ENCODE measurements around the gene NTF3. TPM values are rescaled to one million over a fixed set of nuclear protein-coding genes. Genes with fewer than 3 reads are reported as not detected.

Gene NTF3
- polyA plus RNA-seq, 1 of the 3 experiments (the other 2 are of a cell fraction), result not detected

DNA sequence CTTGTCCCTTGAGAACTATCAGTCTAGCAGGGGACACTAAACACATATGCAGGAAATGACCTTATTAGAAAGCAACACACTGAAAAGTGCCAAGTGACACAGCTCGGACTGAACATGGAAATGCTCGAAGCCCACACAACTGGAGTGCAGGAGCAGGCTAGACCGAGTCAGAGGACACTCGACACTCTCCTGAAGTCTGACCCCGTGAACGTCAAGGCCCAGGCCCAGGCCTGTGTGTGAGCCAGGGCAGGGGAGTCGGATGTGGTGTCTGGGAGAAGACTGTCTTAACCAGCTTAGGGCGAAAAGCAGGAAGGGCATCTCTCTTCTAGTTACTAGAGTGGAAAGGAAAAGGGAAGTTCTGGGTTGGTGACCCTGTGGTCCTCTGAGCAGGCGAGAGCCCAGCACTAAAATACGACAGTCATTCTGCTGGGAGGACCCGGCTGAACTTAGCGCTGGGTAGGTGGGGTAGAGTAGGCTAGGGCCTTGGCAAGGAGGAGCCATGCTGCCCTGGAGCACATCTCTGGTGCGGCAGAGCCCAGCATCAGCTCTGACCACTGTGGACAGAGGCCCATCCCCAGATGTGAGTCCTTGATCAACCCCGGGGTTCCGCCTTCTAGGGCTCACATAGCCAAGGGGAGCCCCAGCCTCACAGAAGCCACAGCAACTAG, 93.0 kb downstream of the NTF3 start:
- Histone ChIP-seq H3K9me3 (no peaks in the 10 kb centered on the region), H3K9me2 (no peaks in the 10 kb centered on the region), H3K36me3 (replicated peaks in 1 of 2; ENCODE audit: control insufficient read depth in 1 of 2, insufficient read depth in 2 of 2, low read length in 1 of 2) (no peaks in the 10 kb centered on the region), H3K4me3 (ENCODE audit: low read depth in 2 of 2, low read length in 1 of 2) (no peak overlapping the region), H3K27me3 (ENCODE audit: insufficient read depth) (peaks cover 50% of the 10 kb centered on the region; the same call in 1 of the 2 replicates), H4K20me1 (ENCODE audit: insufficient read depth) (no peaks in the 10 kb centered on the region), H3F3A (replicated peaks; ENCODE audit: insufficient read depth) (no peaks in the 10 kb centered on the region), H3K9ac (no peak overlapping the region), H3K79me2 (ENCODE audit: insufficient read depth) (no peaks in the 10 kb centered on the region), H3K27ac (ENCODE audit: low read depth in 2 of 2, low read length in 1 of 2) (no peak overlapping the region), H3K4me2 (no peak overlapping the region), H3K4me1 (ENCODE audit: control insufficient read depth in 1 of 2, insufficient read depth in 2 of 2, low read depth in 1 of 2, low read length in 1 of 2) (no peaks in the 10 kb centered on the region), H2AFZ (ENCODE audit: low read depth) (no peak overlapping the region)
- DNase-seq, result no peak
- WGBS (ENCODE audit: low lambda C conversion rate), result 14% methylated on average over 14 of the region's 15 CpGs
- POLR2A ChIA-PET, result no interaction called here
- TF ChIP-seq, protein P1, sequence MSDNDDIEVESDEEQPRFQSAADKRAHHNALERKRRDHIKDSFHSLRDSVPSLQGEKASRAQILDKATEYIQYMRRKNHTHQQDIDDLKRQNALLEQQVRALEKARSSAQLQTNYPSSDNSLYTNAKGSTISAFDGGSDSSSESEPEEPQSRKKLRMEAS (IDR thresholded peaks at IDR 0.05; ENCODE audit: low read depth), result no peak
- TF ChIP-seq, protein P2, sequence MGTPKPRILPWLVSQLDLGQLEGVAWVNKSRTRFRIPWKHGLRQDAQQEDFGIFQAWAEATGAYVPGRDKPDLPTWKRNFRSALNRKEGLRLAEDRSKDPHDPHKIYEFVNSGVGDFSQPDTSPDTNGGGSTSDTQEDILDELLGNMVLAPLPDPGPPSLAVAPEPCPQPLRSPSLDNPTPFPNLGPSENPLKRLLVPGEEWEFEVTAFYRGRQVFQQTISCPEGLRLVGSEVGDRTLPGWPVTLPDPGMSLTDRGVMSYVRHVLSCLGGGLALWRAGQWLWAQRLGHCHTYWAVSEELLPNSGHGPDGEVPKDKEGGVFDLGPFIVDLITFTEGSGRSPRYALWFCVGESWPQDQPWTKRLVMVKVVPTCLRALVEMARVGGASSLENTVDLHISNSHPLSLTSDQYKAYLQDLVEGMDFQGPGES (IDR thresholded peaks at IDR 0.05; ENCODE audit: low read depth, low read length), result no peak
- TF ChIP-seq GATA2 (CRISPR knock-in tag; IDR thresholded peaks at IDR 0.05), result no peak
- TF ChIP-seq NFIC (IDR thresholded peaks at IDR 0.05; ENCODE audit: borderline replicate concordance), result no peak
- CTCF ChIA-PET, result interaction anchor here (1.1 to 1.2 kb wide), 2 partner anchors 15 to 124 kb away, joined by 4 to 5 read pairs; no protein-coding TSS in a partner anchor

DNA sequence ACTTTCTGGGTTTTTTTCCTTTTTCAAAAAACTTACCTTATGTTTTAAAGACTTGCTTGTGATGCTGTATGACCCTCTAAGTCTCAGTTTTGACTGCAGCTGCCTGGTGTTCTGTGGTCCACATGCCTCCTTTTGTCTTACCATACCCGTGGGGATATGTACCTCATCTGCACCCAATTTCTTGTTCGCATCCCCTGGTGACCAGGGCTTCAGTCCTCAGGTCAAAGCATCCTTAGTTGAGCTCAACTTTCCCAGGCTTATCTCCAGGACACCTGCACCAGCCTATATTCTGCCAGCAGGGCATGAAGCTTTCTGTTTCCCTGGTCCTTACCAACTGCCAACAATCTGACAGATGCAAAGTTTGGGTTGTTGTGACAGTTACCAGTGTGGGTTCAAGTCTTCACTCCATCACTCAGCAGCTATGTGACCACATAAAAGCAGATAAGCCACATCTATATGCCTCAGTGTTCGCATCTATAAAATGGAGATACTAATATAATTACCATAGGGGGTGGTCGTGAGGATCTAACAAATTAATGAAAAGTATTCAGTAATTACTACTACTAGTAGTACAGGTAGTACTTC, 94.0 kb downstream of the NTF3 start:
- WGBS (ENCODE audit: low lambda C conversion rate), result 12% methylated on average over 4 of the region's 4 CpGs
- Histone ChIP-seq H3K27ac (ENCODE audit: low read depth in 2 of 2, low read length in 1 of 2) (no peak overlapping the region), H3K9ac (no peak overlapping the region), H3K4me1 (ENCODE audit: control insufficient read depth in 1 of 2, insufficient read depth in 2 of 2, low read depth in 1 of 2, low read length in 1 of 2) (no peaks in the 10 kb centered on the region), H3K9me3 (no peaks in the 10 kb centered on the region), H3F3A (replicated peaks; ENCODE audit: insufficient read depth) (no peaks in the 10 kb centered on the region), H3K4me2 (no peak overlapping the region), H3K4me3 (ENCODE audit: low read depth in 2 of 2, low read length in 1 of 2) (no peak overlapping the region), H3K27me3 (ENCODE audit: insufficient read depth) (peaks cover 40% of the 10 kb centered on the region; the same call in 1 of the 2 replicates), H3K9me2 (no peaks in the 10 kb centered on the region), H4K20me1 (ENCODE audit: insufficient read depth) (no peaks in the 10 kb centered on the region), H2AFZ (ENCODE audit: low read depth) (no peak overlapping the region), H3K79me2 (ENCODE audit: insufficient read depth) (no peaks in the 10 kb centered on the region), H3K36me3 (replicated peaks in 1 of 2; ENCODE audit: control insufficient read depth in 1 of 2, insufficient read depth in 2 of 2, low read length in 1 of 2) (no peaks in the 10 kb centered on the region)
- ChIA-PET CTCF (no interaction called here), POLR2A (no interaction called here)
- no peak for DNase-seq
- TF ChIP-seq JUND (IDR thresholded peaks at IDR 0.05), result no peak
- TF ChIP-seq YY1 (IDR thresholded peaks at IDR 0.05; ENCODE audit: low read depth), result no peak
- no peak for TF ChIP-seq TCF12 (IDR thresholded peaks at IDR 0.05)
- no peak for TF ChIP-seq MXI1 (IDR thresholded peaks at IDR 0.05; ENCODE audit: low read depth, low read length)
- TF ChIP-seq, protein P3, sequence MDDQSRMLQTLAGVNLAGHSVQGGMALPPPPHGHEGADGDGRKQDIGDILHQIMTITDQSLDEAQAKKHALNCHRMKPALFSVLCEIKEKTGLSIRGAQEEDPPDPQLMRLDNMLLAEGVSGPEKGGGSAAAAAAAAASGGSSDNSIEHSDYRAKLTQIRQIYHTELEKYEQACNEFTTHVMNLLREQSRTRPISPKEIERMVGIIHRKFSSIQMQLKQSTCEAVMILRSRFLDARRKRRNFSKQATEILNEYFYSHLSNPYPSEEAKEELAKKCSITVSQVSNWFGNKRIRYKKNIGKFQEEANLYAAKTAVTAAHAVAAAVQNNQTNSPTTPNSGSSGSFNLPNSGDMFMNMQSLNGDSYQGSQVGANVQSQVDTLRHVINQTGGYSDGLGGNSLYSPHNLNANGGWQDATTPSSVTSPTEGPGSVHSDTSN (IDR thresholded peaks at IDR 0.05), result no peak
- TF ChIP-seq, protein P4, sequence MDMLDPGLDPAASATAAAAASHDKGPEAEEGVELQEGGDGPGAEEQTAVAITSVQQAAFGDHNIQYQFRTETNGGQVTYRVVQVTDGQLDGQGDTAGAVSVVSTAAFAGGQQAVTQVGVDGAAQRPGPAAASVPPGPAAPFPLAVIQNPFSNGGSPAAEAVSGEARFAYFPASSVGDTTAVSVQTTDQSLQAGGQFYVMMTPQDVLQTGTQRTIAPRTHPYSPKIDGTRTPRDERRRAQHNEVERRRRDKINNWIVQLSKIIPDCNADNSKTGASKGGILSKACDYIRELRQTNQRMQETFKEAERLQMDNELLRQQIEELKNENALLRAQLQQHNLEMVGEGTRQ (IDR thresholded peaks at IDR 0.05; ENCODE audit: borderline replicate concordance, low read depth, low read length), result no peak
- TF ChIP-seq RXRA (IDR thresholded peaks at IDR 0.05; ENCODE audit: borderline replicate concordance, low read depth), result no peak
- no peak for TF ChIP-seq FOXJ3 (CRISPR knock-in tag; IDR thresholded peaks at IDR 0.05)
- TF ChIP-seq POLR2AphosphoS5 (IDR thresholded peaks at IDR 0.05; ENCODE audit: low read depth, low read length), result no peak
- TF ChIP-seq SMC3 (IDR thresholded peaks at IDR 0.05; ENCODE audit: low read depth, low read length), result no peak
- no peak for TF ChIP-seq TEAD4 (IDR thresholded peaks at IDR 0.05; ENCODE audit: borderline replicate concordance, insufficient read depth)
- no peak for TF ChIP-seq RAD21 (IDR thresholded peaks at IDR 0.05; ENCODE audit: low read length)
- TF ChIP-seq, protein P5, sequence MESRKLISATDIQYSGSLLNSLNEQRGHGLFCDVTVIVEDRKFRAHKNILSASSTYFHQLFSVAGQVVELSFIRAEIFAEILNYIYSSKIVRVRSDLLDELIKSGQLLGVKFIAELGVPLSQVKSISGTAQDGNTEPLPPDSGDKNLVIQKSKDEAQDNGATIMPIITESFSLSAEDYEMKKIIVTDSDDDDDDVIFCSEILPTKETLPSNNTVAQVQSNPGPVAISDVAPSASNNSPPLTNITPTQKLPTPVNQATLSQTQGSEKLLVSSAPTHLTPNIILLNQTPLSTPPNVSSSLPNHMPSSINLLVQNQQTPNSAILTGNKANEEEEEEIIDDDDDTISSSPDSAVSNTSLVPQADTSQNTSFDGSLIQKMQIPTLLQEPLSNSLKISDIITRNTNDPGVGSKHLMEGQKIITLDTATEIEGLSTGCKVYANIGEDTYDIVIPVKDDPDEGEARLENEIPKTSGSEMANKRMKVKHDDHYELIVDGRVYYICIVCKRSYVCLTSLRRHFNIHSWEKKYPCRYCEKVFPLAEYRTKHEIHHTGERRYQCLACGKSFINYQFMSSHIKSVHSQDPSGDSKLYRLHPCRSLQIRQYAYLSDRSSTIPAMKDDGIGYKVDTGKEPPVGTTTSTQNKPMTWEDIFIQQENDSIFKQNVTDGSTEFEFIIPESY (IDR thresholded peaks at IDR 0.05; ENCODE audit: borderline replicate concordance, low read depth), result no peak
- TF ChIP-seq, protein P6, sequence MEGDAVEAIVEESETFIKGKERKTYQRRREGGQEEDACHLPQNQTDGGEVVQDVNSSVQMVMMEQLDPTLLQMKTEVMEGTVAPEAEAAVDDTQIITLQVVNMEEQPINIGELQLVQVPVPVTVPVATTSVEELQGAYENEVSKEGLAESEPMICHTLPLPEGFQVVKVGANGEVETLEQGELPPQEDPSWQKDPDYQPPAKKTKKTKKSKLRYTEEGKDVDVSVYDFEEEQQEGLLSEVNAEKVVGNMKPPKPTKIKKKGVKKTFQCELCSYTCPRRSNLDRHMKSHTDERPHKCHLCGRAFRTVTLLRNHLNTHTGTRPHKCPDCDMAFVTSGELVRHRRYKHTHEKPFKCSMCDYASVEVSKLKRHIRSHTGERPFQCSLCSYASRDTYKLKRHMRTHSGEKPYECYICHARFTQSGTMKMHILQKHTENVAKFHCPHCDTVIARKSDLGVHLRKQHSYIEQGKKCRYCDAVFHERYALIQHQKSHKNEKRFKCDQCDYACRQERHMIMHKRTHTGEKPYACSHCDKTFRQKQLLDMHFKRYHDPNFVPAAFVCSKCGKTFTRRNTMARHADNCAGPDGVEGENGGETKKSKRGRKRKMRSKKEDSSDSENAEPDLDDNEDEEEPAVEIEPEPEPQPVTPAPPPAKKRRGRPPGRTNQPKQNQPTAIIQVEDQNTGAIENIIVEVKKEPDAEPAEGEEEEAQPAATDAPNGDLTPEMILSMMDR (IDR thresholded peaks at IDR 0.05), result no peak
